ENCODE results near the gene TNS3. TPM values are rescaled to one million over a fixed set of nuclear protein-coding genes. Genes with fewer than 3 reads are reported as not detected.

Gene TNS3
- total and polyA plus RNA-seq, 2 of the 13 experiments (the other 11 are each of a cell fraction or from before 2014, with no cell fraction given): 52.9 to 55.7 TPM

GRCh38 chr7:47538846-47539311 is 43.0 kb downstream of the TNS3 start (continued):
- TF ChIP-seq ZNF775 (CRISPR knock-in tag; IDR thresholded peaks at IDR 0.05; ENCODE audit: borderline replicate concordance) (no peak), MEIS1 (CRISPR knock-in tag; IDR thresholded peaks at IDR 0.05; ENCODE audit: borderline replicate concordance) (no peak), EEA1 (CRISPR knock-in tag; IDR thresholded peaks at IDR 0.05; ENCODE audit: borderline replicate concordance) (no peak), ZBTB7A (CRISPR knock-in tag; IDR thresholded peaks at IDR 0.05) (no peak), ZNF160 (CRISPR knock-in tag; IDR thresholded peaks at IDR 0.05) (0 out of 2 replicates have a peak, but pooled peaks have one; percentile 52), MAFK (conservative IDR thresholded peaks at IDR 0.05 in 1 of 2, IDR thresholded peaks at IDR 0.05 in 1 of 2; ENCODE audit: low read length in 2 of 2) (peak in 1 of 2 experiments; percentile 36; a peak in 1 of 4 replicates), ZNF672 (CRISPR knock-in tag; IDR thresholded peaks at IDR 0.05) (no peak), ZNF709 (CRISPR knock-in tag; IDR thresholded peaks at IDR 0.05) (no peak), ARHGAP35 (CRISPR knock-in tag; IDR thresholded peaks at IDR 0.05; ENCODE audit: borderline replicate concordance) (no peak), ATF2 (CRISPR knock-in tag; IDR thresholded peaks at IDR 0.05) (0 out of 2 replicates have a peak, but pooled peaks have one; percentile 35), NFE2L2 (IDR thresholded peaks at IDR 0.05; ENCODE audit: low read length) (peak; percentile 81), PTBP1 (IDR thresholded peaks at IDR 0.05; ENCODE audit: low read depth, low read length, poor library complexity, severe bottlenecking) (no peak), STAT5B (CRISPR knock-in tag; IDR thresholded peaks at IDR 0.05) (no peak), ZNF614 (CRISPR knock-in tag; IDR thresholded peaks at IDR 0.05; ENCODE audit: borderline replicate concordance) (peak; percentile 66), GMEB1 (CRISPR knock-in tag; IDR thresholded peaks at IDR 0.05; ENCODE audit: borderline replicate concordance) (no peak), POGZ (CRISPR knock-in tag; IDR thresholded peaks at IDR 0.05) (no peak), ZGPAT (CRISPR knock-in tag; IDR thresholded peaks at IDR 0.05) (peak; percentile 47), NR2F2 (IDR thresholded peaks at IDR 0.05; ENCODE audit: borderline replicate concordance, low read depth) (no peak), ZNF513 (CRISPR knock-in tag; conservative IDR thresholded peaks at IDR 0.05) (no peak), PRPF4 (IDR thresholded peaks at IDR 0.05; ENCODE audit: low read depth, low read length, poor library complexity, severe bottlenecking) (no peak), ZFP36L2 (CRISPR knock-in tag; IDR thresholded peaks at IDR 0.05) (no peak), ZZZ3 (CRISPR knock-in tag; IDR thresholded peaks at IDR 0.05; ENCODE audit: borderline replicate concordance) (no peak), EHMT2 (IDR thresholded peaks at IDR 0.05; ENCODE audit: borderline replicate concordance, low read depth, low read length) (no peak)

All from HepG2 (cell line).